Heart left ventricle (tissue), 13 donors: ENCODE data around the gene DIAPH2.

Experiments used
- CTCF ChIP-seq, 12 donors: fragments of 200-600 bp; sonication (generic) in 4 of 12; IDR thresholded peaks; one replicate each; pipeline versions ENCODE4 v1.5.0 to v1.8.0; 2018 to 2022; ENCODE audit warnings: antibody characterized with exemption in 12 of 12, mild to moderate bottlenecking in 5 of 12
- POLR2A ChIP-seq, 2 donors: fragments of 450-650 bp; IDR thresholded peaks; one replicate each; pipeline ENCODE4 v1.6.1; 2017; ENCODE audit warnings: antibody characterized with exemption in 2 of 2, mild to moderate bottlenecking in 2 of 2, moderate library complexity in 2 of 2
- donor health status: ischemic (EF 13 %, LVEDD 7.1; RV severe dilation, severe dysfunction).
- donor health status: DM: no; HTN: yes; CAD: no.
- donor health status: DM: no; HTN: no; CAD: no.
- donor health status: ischemic (EF 25% LVEDD 6.9; RV normal size, moderate dysfunction).
- donor health status: ischemic (EF 25% LVEDD 5.7; RV mildly dilated, moderate dysfunction).
- donor health status: ischemic (EF 35%, LVEDD 5.7; RV mildly dilated, moderate dysfunction).
- donor health status: nonischemic (EF 11% LVEDD 7.7; RV severe dilation, severe dysfunction).
- donor health status: DM: yes; HTN: yes; CAD: no.
- donor health status: PGD.
- donor health status: ischemic (EF 29% LVEDD 5.4; RV normal size, mild dysfunction).
- donor health status: nonischemic (EF 23%, LVEDD 6.1; RV moderate dilation, normal function).

DNA sequence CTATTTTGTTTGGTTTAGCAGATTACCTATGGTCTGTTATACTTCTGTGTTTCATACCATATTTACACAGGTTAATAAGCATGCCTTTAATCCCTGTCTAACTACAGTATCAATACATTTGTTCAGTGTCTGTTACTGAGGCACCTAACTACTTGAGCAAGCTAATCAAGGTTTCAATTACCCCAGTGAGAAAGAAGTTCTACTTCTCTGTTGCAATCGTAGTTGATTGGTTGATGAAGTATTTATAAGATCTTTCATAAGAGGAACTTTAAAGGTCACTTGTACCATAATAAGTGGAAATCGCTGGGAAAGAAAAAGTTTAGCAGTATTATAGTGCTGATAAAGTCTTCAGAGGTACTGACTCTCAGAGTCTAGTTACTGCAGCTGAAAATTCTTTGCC lies 689.6 kb downstream of the DIAPH2 start:
- TF ChIP-seq POLR2A (IDR thresholded peaks at IDR 0.05) (no peak), CTCF (IDR thresholded peaks at IDR 0.05) (no peak)
